Endothelial cell of umbilical vein (primary cell): ENCODE results near the gene CIBAR2.

Experiments
- CTCF ChIP-seq, 2 donors: IDR thresholded peaks; 1 replicate in 1 of 2; 2 replicates in 1 of 2; pipeline ENCODE4 v1.5.1; 2011; ENCODE audit warnings: low read length in 2 of 2, mild to moderate bottlenecking in 2 of 2, moderate library complexity in 2 of 2, control low read depth in 1 of 2, inconsistent platforms in 1 of 2, low read depth in 1 of 2; ENCODE audit not compliant: insufficient read depth in 1 of 2; ENCODE audit errors: extremely low read depth in 1 of 2
- EZH2 ChIP-seq: IDR thresholded peaks from 2 replicates; pipeline ENCODE4 v1.6.1; 2012; ENCODE audit warnings: borderline replicate concordance, low read depth, mild to moderate bottlenecking, moderate library complexity, low read length, inconsistent platforms; ENCODE audit not compliant: severe bottlenecking
- MAX ChIP-seq: IDR thresholded peaks from 2 replicates; pipeline ENCODE4 v1.6.1; 2011; ENCODE audit not compliant: insufficient read depth, insufficient read length
- POLR2A ChIP-seq: IDR thresholded peaks from 2 replicates; pipeline ENCODE4 v1.6.1; 2012; ENCODE audit warnings: low read depth, mild to moderate bottlenecking, control low read depth, low read length
- POLR2AphosphoS5 ChIP-seq: IDR thresholded peaks from 2 replicates; pipeline ENCODE4 v1.6.1; 2012; ENCODE audit warnings: low read depth, mild to moderate bottlenecking, control low read depth, low read length, moderate library complexity; ENCODE audit not compliant: insufficient read depth

GRCh38 chr16:85062323-85062722 lies 49.9 kb downstream of the CIBAR2 start:
- TF ChIP-seq CTCF (IDR thresholded peaks at IDR 0.05; ENCODE audit: extremely low read depth in 1 of 2, insufficient read depth in 1 of 2, low read depth in 1 of 2, low read length in 2 of 2) (no peak), POLR2AphosphoS5 (no peak), POLR2A (no peak), EZH2 (no peak), MAX (no peak)
